Aorta (tissue), 5 donors: ENCODE measurements around the gene PSME3. TPM values are rescaled to one million over a fixed set of nuclear protein-coding genes. Genes with fewer than 3 reads are reported as not detected.

Source experiments
- ATAC-seq: fragments of 200-7000 bp; cut with Tn5 transposase; one replicate; pipeline ENCODE4 v1.9.1; 2022; ENCODE audit warnings: moderate library complexity; ENCODE audit not compliant: low FRiP score
- DNase-seq, 2 donors: peaks; one replicate each; pipeline ENCODE4 v3.0.0-alpha.2; 2020
- H3K27ac ChIP-seq, 2 donors: one replicate each; pipeline ENCODE4 v1.5.1; 2013; ENCODE audit warnings: low read length in 2 of 2, mild to moderate bottlenecking in 2 of 2, moderate library complexity in 2 of 2, control low read depth in 1 of 2, inconsistent platforms in 1 of 2, low read depth in 1 of 2
- H3K27me3 ChIP-seq, 2 donors: one replicate each; pipeline ENCODE4 v1.6.1; 2013; ENCODE audit warnings: control low read depth in 1 of 2, low read length in 1 of 2, mild to moderate bottlenecking in 1 of 2, moderate library complexity in 1 of 2; ENCODE audit not compliant: insufficient read depth in 2 of 2, control insufficient read depth in 1 of 2
- H3K36me3 ChIP-seq, 2 donors: one replicate each; pipeline ENCODE4 v1.6.1; 2013; ENCODE audit warnings: control low read depth in 1 of 2, low read length in 1 of 2, mild to moderate bottlenecking in 1 of 2; ENCODE audit not compliant: insufficient read depth in 2 of 2, control insufficient read depth in 1 of 2
- H3K4me1 ChIP-seq, 2 donors: one replicate each; pipeline ENCODE4 v1.6.1; 2013; ENCODE audit warnings: low read length in 2 of 2, control low read depth in 1 of 2, mild to moderate bottlenecking in 1 of 2, moderate library complexity in 1 of 2; ENCODE audit not compliant: insufficient read depth in 2 of 2, control insufficient read depth in 1 of 2
- H3K4me3 ChIP-seq, 2 donors: one replicate each; pipeline ENCODE4 v1.5.1; 2013; ENCODE audit warnings: low read length in 2 of 2, control low read depth in 1 of 2, mild to moderate bottlenecking in 1 of 2
- H3K9me3 ChIP-seq: one replicate; pipeline ENCODE4 v1.6.1; 2013; ENCODE audit warnings: mild to moderate bottlenecking, low read length; ENCODE audit not compliant: control insufficient read depth
- WGBS, 2 donors: extraction: QIAGEN DNeasy Blood & Tissue Kit; methylation state at CpG; one replicate each; pipeline ENCODE4 v1.1.7; 2013; 5-methylcytosine and 5-hydroxymethylcytosine counted together
- intact Hi-C, 2 donors: fragments of 100-400 bp; cut with DNase I; formaldehyde crosslinking; loops; one replicate each; pipeline versions ENCODE4 v1.14.2 to v1.15.0; 2022
- long read RNA-seq, 2 donors: library from polyadenylated mRNA; unstranded; transcript quantifications; one replicate each; pipeline ENCODE4 v2.0.0, GENCODE V29; 2020 to 2021
- polyA plus RNA-seq, 2 donors: library from polyadenylated mRNA; stranded (reverse); fragments of 200-250 nt; gene quantifications; one replicate each; pipeline ENCODE4 v1.2.3, GENCODE V29; 2013
- total RNA-seq, 2 donors: library from RNA; stranded (reverse); fragmentation: NEBNext Ultra II Directional; extraction: Animal tissue kit (Norgen Biotek cat#: 25700); gene quantifications; one replicate each; pipeline ENCODE4 v1.2.1, GENCODE V29; 2021
- donor health status: healthy with polysubstance abuse.
- donor health status: Bipolar disorder and iron deficiency.
- donor health status: DM: no; HTN: no; CAD: no.
- donor health status: DM: no; HTN: no; CAD: no.
- donor health status: DM: yes; HTN: yes; CAD: no.

Gene PSME3
- 10 to 100 TPM; 57.7 to 69.8 TPM for total RNA-seq
- polyA plus RNA-seq: 10 to 100 TPM; 41.1 to 58.6 TPM
- long read RNA-seq, donor 1, transcript PSME3-210 (11 exons, 998 nt): major isoform, 72 of 90 reads
- long read RNA-seq, donor 1, partial matches to known transcripts: 1 of 90 reads
- long read RNA-seq, donor 1, other reads (novel, unspliced or antisense): 16 of 90 reads
- long read RNA-seq, donor 2, transcript PSME3-210 (11 exons, 998 nt): major isoform, 21 of 34 reads
- long read RNA-seq, donor 2, partial matches to known transcripts: 1 of 34 reads
- long read RNA-seq, donor 2, other reads (novel, unspliced or antisense): 11 of 34 reads

- WGBS, 2 donors: 0% methylated on average over 68 to 71 of the region's 71 CpGs
- no peaks in the 10 kb centered on the region for H3K9me3 ChIP-seq
- H3K36me3 ChIP-seq: peaks cover 0 to 2% of the 10 kb centered on the region in 2 donors
- intact Hi-C loops: loop anchor here in 1 of 2 donors (10.0 kb wide), 1 partner anchor 258 kb away; the partner anchor contains the start of gene PSMC3IP
- H3K27ac ChIP-seq: peak within 1 kb of the TSS; percentile 14 to 68
- H3K4me1 ChIP-seq: no peaks in the 10 kb centered on the region
- H3K4me3 ChIP-seq: peak within 1 kb of the TSS; percentile 68 to 74
- ATAC-seq: peak; percentile 96
- no peaks in the 10 kb centered on the region for H3K27me3 ChIP-seq
- peak; percentile 95 to 98 for DNase-seq
Measured at GRCh38 chr17:42832934-42833766, at the start of gene PSME3. Gene PSME3, plus strand, starts transcription at chr17:42833397. Its CDS starts 235 bp downstream, at chr17:42833632.

- H3K4me1 ChIP-seq: no peaks in the 10 kb centered on the region
- intact Hi-C loops: no loop called here
- H3K36me3 ChIP-seq: peaks cover 0 to 2% of the 10 kb centered on the region in 2 donors
- no peak for ATAC-seq
- H3K27me3 ChIP-seq: no peaks in the 10 kb centered on the region
- 42% methylated on average over 22 of the region's 22 CpGs for WGBS, 2 donors
- no peak overlapping the region for H3K4me3 ChIP-seq
- H3K9me3 ChIP-seq: no peaks in the 10 kb centered on the region
- no peak overlapping the region for H3K27ac ChIP-seq
- DNase-seq: no peak
Measured at GRCh38 chr17:42783791-42784138, 49.4 kb upstream of the PSME3 start.

- Histone ChIP-seq H3K9me3 (no peaks in the 10 kb centered on the region), H3K4me1 (no peaks in the 10 kb centered on the region), H3K27me3 (no peaks in the 10 kb centered on the region), H3K4me3 (no peak overlapping the region), H3K36me3 (no peaks in the 10 kb centered on the region), H3K27ac (no peak overlapping the region)
- DNase-seq: no peak
- intact Hi-C loops: no loop called here
- 52 to 55% methylated on average over 25 of the region's 25 CpGs for WGBS, 2 donors
- no peak for ATAC-seq
Measured at GRCh38 chr17:42784409-42784808, 48.8 kb upstream of the PSME3 start.

- no peak for ATAC-seq
- H3K36me3 ChIP-seq: no peaks in the 10 kb centered on the region
- DNase-seq: no peak
- H3K9me3 ChIP-seq: no peaks in the 10 kb centered on the region
- intact Hi-C loops: no loop called here
- no peaks in the 10 kb centered on the region for H3K4me1 ChIP-seq
- H3K27me3 ChIP-seq: no peaks in the 10 kb centered on the region
- 21 to 40% methylated on average over 52 of the region's 52 CpGs for WGBS, 2 donors
- H3K4me3 ChIP-seq: no peak overlapping the region
- no peak overlapping the region for H3K27ac ChIP-seq
Measured at GRCh38 chr17:42784811-42785592, 48.2 kb upstream of the PSME3 start.

GRCh38 chr17:42787266-42787665 lies 45.9 kb upstream of the PSME3 start:
- ATAC-seq: no peak

GRCh38 chr17:42791948-42792347 lies 41.2 kb upstream of the PSME3 start:
- ATAC-seq: no peak

More at GRCh38 chr17:42787266-42787665, 45.9 kb upstream of the PSME3 start:
- H3K36me3 ChIP-seq: no peaks in the 10 kb centered on the region
- no peak for DNase-seq
- H3K9me3 ChIP-seq: no peaks in the 10 kb centered on the region
- H3K27me3 ChIP-seq: no peaks in the 10 kb centered on the region
- 86 to 89% methylated on average over 11 of the region's 11 CpGs for WGBS, 2 donors
- no peak overlapping the region for H3K27ac ChIP-seq
- intact Hi-C loops: no loop called here
- no peaks in the 10 kb centered on the region for H3K4me1 ChIP-seq
- no peak overlapping the region for H3K4me3 ChIP-seq

GRCh38 chr17:42792545-42792944 lies 40.7 kb upstream of the PSME3 start:
- no peaks in the 10 kb centered on the region for H3K4me1 ChIP-seq
- H3K9me3 ChIP-seq: no peaks in the 10 kb centered on the region
- intact Hi-C loops: no loop called here
- WGBS, 2 donors: 53 to 56% methylated on average over 5 of the region's 5 CpGs
- H3K4me3 ChIP-seq: no peak overlapping the region
- no peaks in the 10 kb centered on the region for H3K27me3 ChIP-seq
- DNase-seq (no peak), ATAC-seq (no peak)
- H3K27ac ChIP-seq: no peak overlapping the region
- H3K36me3 ChIP-seq: no peaks in the 10 kb centered on the region

More at GRCh38 chr17:42791948-42792347, 41.2 kb upstream of the PSME3 start:
- DNase-seq: no peak
- no peaks in the 10 kb centered on the region for H3K9me3 ChIP-seq
- 66% methylated on average over 2 of the region's 2 CpGs for WGBS, 2 donors
- intact Hi-C loops: no loop called here
- no peak overlapping the region for H3K27ac ChIP-seq
- H3K4me1 ChIP-seq: no peaks in the 10 kb centered on the region
- H3K36me3 ChIP-seq: no peaks in the 10 kb centered on the region
- H3K4me3 ChIP-seq: no peak overlapping the region
- no peaks in the 10 kb centered on the region for H3K27me3 ChIP-seq

- no peaks in the 10 kb centered on the region for H3K27me3 ChIP-seq
- no peaks in the 10 kb centered on the region for H3K36me3 ChIP-seq
- WGBS, 2 donors: 73 to 82% methylated on average over 4 of the region's 4 CpGs
- no peak overlapping the region for H3K27ac ChIP-seq
- no peaks in the 10 kb centered on the region for H3K4me1 ChIP-seq
- ATAC-seq: no peak
- DNase-seq: no peak
- no peaks in the 10 kb centered on the region for H3K9me3 ChIP-seq
- intact Hi-C loops: no loop called here
- no peak overlapping the region for H3K4me3 ChIP-seq
Measured at GRCh38 chr17:42795061-42795460, 38.1 kb upstream of the PSME3 start.
